Transverse colon (tissue), 4 donors: ENCODE measurements around the gene VAX1. TPM values are rescaled to one million over a fixed set of nuclear protein-coding genes. Genes with fewer than 3 reads are reported as not detected.
A peak's percentile ranks its signal among the peaks of the same experiment; 100 is the strongest.

Experiments used
- DNase-seq: peaks from one replicate; pipeline ENCODE4 v3.0.0-alpha.2; 2019
- H3K27ac ChIP-seq, 4 donors: fragments of 200-600 bp; sonication (generic); 2 replicates each; pipeline ENCODE4 v1.5.1; 2016 to 2018; ENCODE audit warnings: inconsistent platforms in 4 of 4
- H3K27me3 ChIP-seq: fragments of 200-600 bp; sonication (generic); 2 replicates; pipeline ENCODE4 v1.5.1; 2017; ENCODE audit warnings: inconsistent platforms
- H3K36me3 ChIP-seq, 4 donors: fragments of 200-600 bp; sonication (generic); 2 replicates each; pipeline ENCODE4 v1.5.1; 2017 to 2019; ENCODE audit warnings: inconsistent platforms in 4 of 4
- H3K4me1 ChIP-seq, 4 donors: fragments of 200-600 bp; sonication (generic); 2 replicates each; pipeline ENCODE4 v1.5.1; 2017 to 2020; ENCODE audit warnings: inconsistent platforms in 4 of 4
- H3K4me3 ChIP-seq, 4 donors: fragments of 200-600 bp; sonication (generic); 1 replicate in 1 of 4; 2 replicates in 3 of 4; pipeline versions ENCODE4 v1.5.1 to v1.6.1; 2017 to 2019; ENCODE audit warnings: inconsistent platforms in 4 of 4
- H3K9me3 ChIP-seq, 2 donors: fragments of 200-600 bp; sonication (generic); 2 replicates each; pipeline ENCODE4 v1.5.1; 2017 to 2019; ENCODE audit warnings: inconsistent platforms in 2 of 2
- EP300 ChIP-seq: sonication (generic); formaldehyde crosslinking; IDR thresholded peaks from one replicate; pipeline ENCODE4 v1.6.1; 2017; ENCODE audit warnings: antibody characterized with exemption, low read depth
- POLR2A ChIP-seq: fragments of 450-650 bp; IDR thresholded peaks from one replicate; pipeline ENCODE4 v1.6.1; 2016; ENCODE audit warnings: antibody characterized with exemption, mild to moderate bottlenecking, moderate library complexity
- POLR2AphosphoS5 ChIP-seq, 3 donors: sonication (generic); formaldehyde crosslinking; IDR thresholded peaks; one replicate each; pipeline ENCODE4 v1.6.1; 2016; ENCODE audit warnings: antibody characterized with exemption in 3 of 3
- WGBS, 2 donors: methylation state at CpG; one replicate each; pipeline ENCODE4 v1.1.5; 2018; ENCODE audit warnings: low coverage in 1 of 2; 5-methylcytosine and 5-hydroxymethylcytosine counted together
- in situ Hi-C, 4 donors: fragments of 200-750 bp; cut with MboI; loops; one replicate each; pipeline versions ENCODE4 v1.15.0 to v1.15.1; 2017; ENCODE audit warnings: low sequenced_read_pairs in 3 of 4, low pct_ligation_motif_present in 1 of 4, low pct_unique_long_range_greater_than_20kb in 1 of 4
- intact Hi-C: fragments of 100-400 bp; cut with DNase I; formaldehyde crosslinking; loops from one replicate; pipeline ENCODE4 v1.15.1; 2023; ENCODE audit warnings: low total_unique reads
- total RNA-seq, 4 donors: library from RNA; depleted of rRNA; stranded (reverse); fragments of >200 nt; gene quantifications; one replicate each; pipeline ENCODE4 v1.1.0, GENCODE V29; 2016
- TF ChIP-seq, protein P1 (sequence below), 5 experiments: fragments of 200-600 bp in 3 of 5; fragments of 450-650 bp in 2 of 5; sonication (generic) in 3 of 5; IDR thresholded peaks; 1 replicate in 2 of 5; 2 replicates in 3 of 5; pipeline ENCODE4 v1.5.1; 2016 to 2017; ENCODE audit warnings: antibody characterized with exemption in 5 of 5, inconsistent platforms in 3 of 5, mild to moderate bottlenecking in 2 of 5, moderate library complexity in 1 of 5

Gene VAX1
- total RNA-seq, 4 donors from 2014 or later, result not detected

DNA sequence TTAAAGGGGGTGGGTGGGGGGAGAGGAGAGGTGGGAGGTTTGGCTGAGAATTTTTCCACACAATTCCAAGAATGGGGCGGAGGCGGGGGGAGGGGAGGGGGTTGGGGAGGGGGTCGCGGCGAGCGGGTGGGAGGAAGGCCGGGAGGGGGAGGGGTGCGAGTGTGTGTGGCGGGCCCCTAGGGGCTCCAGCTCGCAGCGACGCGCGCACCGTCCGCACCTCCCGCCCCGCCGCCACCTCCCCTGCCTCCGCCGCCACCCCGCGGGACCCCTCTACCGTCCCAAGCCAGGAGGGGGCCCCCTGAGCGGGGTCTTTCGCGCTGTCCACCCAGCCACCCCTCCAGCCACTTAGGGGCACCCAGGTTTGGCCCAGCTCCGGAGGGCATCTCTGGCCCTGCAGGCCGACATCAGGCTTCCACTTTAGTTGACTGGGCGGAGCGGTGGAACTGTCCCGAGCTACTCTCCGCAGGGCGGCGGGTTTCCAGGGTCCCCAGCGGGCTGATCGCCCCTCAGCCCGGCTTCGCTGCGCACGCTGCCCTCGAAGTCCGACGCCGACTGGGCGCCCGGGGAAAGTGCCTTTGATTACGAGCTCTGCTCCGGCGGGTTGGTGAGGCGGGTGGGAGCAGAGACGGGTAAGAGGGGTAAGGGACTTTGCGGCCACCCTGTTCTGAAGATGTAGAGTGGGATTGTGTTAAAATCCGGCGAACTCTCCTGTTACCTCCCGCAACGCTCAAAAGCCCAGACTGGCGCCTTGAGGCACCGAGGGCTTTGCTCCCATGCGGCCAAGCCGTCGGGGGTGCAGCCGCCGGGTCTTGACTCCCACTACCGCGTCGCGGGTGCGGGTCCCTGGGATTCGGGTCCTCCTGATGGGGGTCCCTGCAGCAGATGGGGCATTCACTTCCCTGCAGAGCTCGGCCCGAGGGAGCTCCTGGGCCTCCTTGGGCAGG is 1.8 kb upstream of the VAX1 start:
- no peak for TF ChIP-seq EP300
- TF ChIP-seq POLR2AphosphoS5 (IDR thresholded peaks at IDR 0.05), result no peak
- TF ChIP-seq, protein P1, sequence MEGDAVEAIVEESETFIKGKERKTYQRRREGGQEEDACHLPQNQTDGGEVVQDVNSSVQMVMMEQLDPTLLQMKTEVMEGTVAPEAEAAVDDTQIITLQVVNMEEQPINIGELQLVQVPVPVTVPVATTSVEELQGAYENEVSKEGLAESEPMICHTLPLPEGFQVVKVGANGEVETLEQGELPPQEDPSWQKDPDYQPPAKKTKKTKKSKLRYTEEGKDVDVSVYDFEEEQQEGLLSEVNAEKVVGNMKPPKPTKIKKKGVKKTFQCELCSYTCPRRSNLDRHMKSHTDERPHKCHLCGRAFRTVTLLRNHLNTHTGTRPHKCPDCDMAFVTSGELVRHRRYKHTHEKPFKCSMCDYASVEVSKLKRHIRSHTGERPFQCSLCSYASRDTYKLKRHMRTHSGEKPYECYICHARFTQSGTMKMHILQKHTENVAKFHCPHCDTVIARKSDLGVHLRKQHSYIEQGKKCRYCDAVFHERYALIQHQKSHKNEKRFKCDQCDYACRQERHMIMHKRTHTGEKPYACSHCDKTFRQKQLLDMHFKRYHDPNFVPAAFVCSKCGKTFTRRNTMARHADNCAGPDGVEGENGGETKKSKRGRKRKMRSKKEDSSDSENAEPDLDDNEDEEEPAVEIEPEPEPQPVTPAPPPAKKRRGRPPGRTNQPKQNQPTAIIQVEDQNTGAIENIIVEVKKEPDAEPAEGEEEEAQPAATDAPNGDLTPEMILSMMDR (IDR thresholded peaks at IDR 0.05), result no peak
- no peak for TF ChIP-seq POLR2A
- in situ Hi-C loops, result no loop called here
- H3K4me3 ChIP-seq, result no peak overlapping the region
- peaks cover 6 to 21% (median 17%) of the 10 kb centered on the region in 4 donors for H3K4me1 ChIP-seq
- 19% methylated on average over 48 of the region's 72 CpGs; no CpG with 5 or more reads in 1 of the 2 donors for WGBS, 2 donors
- H3K9me3 ChIP-seq, result no peaks in the 10 kb centered on the region
- no peak for DNase-seq
- H3K27me3 ChIP-seq, result peaks cover 99% of the 10 kb centered on the region
- H3K27ac ChIP-seq, result no peak overlapping the region
- intact Hi-C loops, result no loop called here
- no peaks in the 10 kb centered on the region for H3K36me3 ChIP-seq

- no peaks in the 10 kb centered on the region for H3K9me3 ChIP-seq
- peaks cover 98% of the 10 kb centered on the region for H3K27me3 ChIP-seq
- 8 to 9% methylated on average over 16 to 19 of the region's 19 CpGs for WGBS, 2 donors
- TF ChIP-seq POLR2AphosphoS5 (IDR thresholded peaks at IDR 0.05) (no peak), POLR2A (no peak), EP300 (no peak)
- TF ChIP-seq, protein P1 (IDR thresholded peaks at IDR 0.05), result no peak
- H3K4me1 ChIP-seq, result peaks cover 6 to 27% (median 22%) of the 10 kb centered on the region in 4 donors
- in situ Hi-C loops (no loop called here), intact Hi-C loops (no loop called here)
- no peaks in the 10 kb centered on the region for H3K36me3 ChIP-seq
- DNase-seq, result no peak
- no peak overlapping the region for H3K27ac ChIP-seq
- H3K4me3 ChIP-seq, result no peak overlapping the region
These were observed 939 bp upstream of the VAX1 start for GRCh38 chr10:117138838-117139580.

DNA sequence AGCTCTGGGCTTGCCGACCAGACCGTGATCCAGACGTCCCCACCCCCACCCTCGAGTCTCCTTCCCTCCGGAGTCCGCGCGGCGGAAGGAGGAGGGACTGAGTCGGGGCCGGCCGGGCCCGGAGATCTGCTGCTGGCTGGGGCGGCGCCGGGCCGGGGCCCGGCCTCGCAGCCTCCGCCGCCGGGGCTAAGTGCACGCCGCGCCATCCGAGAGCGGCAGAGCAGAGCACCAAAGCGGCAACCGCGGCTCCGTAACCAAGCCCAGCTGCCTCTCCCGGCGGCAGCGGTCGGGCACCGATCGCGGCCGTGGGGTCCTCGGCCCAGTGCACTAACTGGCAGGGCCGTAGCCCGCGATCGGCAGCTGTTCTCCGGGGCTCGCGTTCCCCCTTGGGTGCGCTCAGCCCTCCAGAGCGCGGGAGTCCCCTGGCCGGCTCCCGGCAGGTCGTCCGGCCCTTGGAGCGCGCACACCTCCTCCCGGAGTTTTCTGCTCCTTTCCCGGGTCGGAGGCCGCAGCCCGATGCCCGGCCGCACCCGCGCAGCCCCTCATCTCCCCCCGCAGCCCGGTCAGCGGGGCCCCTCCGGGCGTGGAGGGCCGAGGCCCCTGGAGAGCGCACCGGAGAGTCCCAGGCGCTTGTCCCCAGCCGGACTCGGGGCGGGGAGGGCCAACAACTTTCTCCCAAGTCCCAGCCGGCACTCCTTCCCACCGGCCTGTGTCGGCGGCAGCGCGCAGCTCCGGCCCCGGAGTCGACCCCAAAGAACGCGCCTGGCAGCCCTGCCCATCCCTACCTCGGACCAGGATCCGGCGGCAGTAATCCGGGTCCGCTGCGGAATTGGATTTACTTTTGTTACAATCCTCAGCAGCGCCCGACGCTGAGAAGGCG is 799 bp downstream of the VAX1 start:
- H3K4me1 ChIP-seq, result peaks cover 6 to 41% (median 35%) of the 10 kb centered on the region in 4 donors
- intact Hi-C loops, result no loop called here

More for the DNA sequence above, 799 bp downstream of the VAX1 start:
- WGBS, 2 donors, result 5% methylated on average over 80 of the region's 98 CpGs; no CpG with 5 or more reads in 1 of the 2 donors
- H3K9me3 ChIP-seq, result no peaks in the 10 kb centered on the region
- TF ChIP-seq EP300, result no peak
- no peak for TF ChIP-seq POLR2A
- TF ChIP-seq, protein P1 (IDR thresholded peaks at IDR 0.05), result no peak
- no peak for TF ChIP-seq POLR2AphosphoS5 (IDR thresholded peaks at IDR 0.05)
- H3K27me3 ChIP-seq, result peaks cover 99% of the 10 kb centered on the region
- H3K4me3 ChIP-seq, result peak overlapping the region in 3 of 4 donors; percentile 13 to 53 (median 29)
- no peaks in the 10 kb centered on the region for H3K36me3 ChIP-seq
- no peak overlapping the region for H3K27ac ChIP-seq
- DNase-seq, result no peak
- in situ Hi-C loops, result no loop called here
